ENCODE data around the gene PCDH15.
A peak's percentile ranks its signal among the peaks of the same experiment; 100 is the strongest.

Gene PCDH15

GRCh38 chr10:54769051-54769450, 32.0 kb downstream of the PCDH15 start:
- no peak for TF ChIP-seq POLR2A (IDR thresholded peaks at IDR 0.05; ENCODE audit: low read depth, low read length)
- no peak for FAIRE-seq

GRCh38 chr10:54758791-54759190, 42.2 kb downstream of the PCDH15 start:
- DNase-seq (ENCODE audit: insufficient read length, low spot score) (no peak), FAIRE-seq (no peak)
- TF ChIP-seq POLR2A (IDR thresholded peaks at IDR 0.05; ENCODE audit: low read depth, low read length), result no peak

More at GRCh38 chr10:54769051-54769450, 32.0 kb downstream of the PCDH15 start:
- DNase-seq (ENCODE audit: insufficient read length, low spot score), result no peak

GRCh38 chr10:54749623-54750022, 51.4 kb downstream of the PCDH15 start:
- DNase-seq (ENCODE audit: insufficient read length, low spot score) (no peak), FAIRE-seq (no peak)
- no peak for TF ChIP-seq POLR2A (IDR thresholded peaks at IDR 0.05; ENCODE audit: low read depth, low read length)

- FAIRE-seq (peak; percentile 36), DNase-seq (ENCODE audit: insufficient read length, low spot score) (no peak)
- TF ChIP-seq POLR2A (IDR thresholded peaks at IDR 0.05; ENCODE audit: low read depth, low read length), result no peak
These were observed 55.6 kb downstream of the PCDH15 start for GRCh38 chr10:54745436-54745835.

GRCh38 chr10:54742416-54742815, 58.6 kb downstream of the PCDH15 start:
- no peak for DNase-seq (ENCODE audit: insufficient read length, low spot score)
- no peak for TF ChIP-seq POLR2A (IDR thresholded peaks at IDR 0.05; ENCODE audit: low read depth, low read length)
- FAIRE-seq, result no peak

GRCh38 chr10:54728511-54728910, 72.5 kb downstream of the PCDH15 start:
- TF ChIP-seq POLR2A (IDR thresholded peaks at IDR 0.05; ENCODE audit: low read depth, low read length), result no peak
- no peak for DNase-seq (ENCODE audit: insufficient read length, low spot score)
- no peak for FAIRE-seq

- no peak for TF ChIP-seq POLR2A (IDR thresholded peaks at IDR 0.05; ENCODE audit: low read depth, low read length)
- FAIRE-seq, result no peak
- no peak for DNase-seq (ENCODE audit: insufficient read length, low spot score)
These were observed 79.0 kb downstream of the PCDH15 start for GRCh38 chr10:54722075-54722474.

- no peak for TF ChIP-seq POLR2A (IDR thresholded peaks at IDR 0.05; ENCODE audit: low read depth, low read length)
- FAIRE-seq, result no peak
- DNase-seq (ENCODE audit: insufficient read length, low spot score), result no peak
These were observed 90.1 kb downstream of the PCDH15 start for GRCh38 chr10:54710918-54711317.

- DNase-seq (ENCODE audit: insufficient read length, low spot score), result no peak
- FAIRE-seq, result no peak
- TF ChIP-seq POLR2A (IDR thresholded peaks at IDR 0.05; ENCODE audit: low read depth, low read length), result no peak
These were observed 92.4 kb downstream of the PCDH15 start for GRCh38 chr10:54708591-54708990.

GRCh38 chr10:54708021-54708420, 93.0 kb downstream of the PCDH15 start:
- FAIRE-seq, result no peak

GRCh38 chr10:54702583-54703485, 98.2 kb downstream of the PCDH15 start:
- FAIRE-seq, result no peak
- no peak for TF ChIP-seq POLR2A (IDR thresholded peaks at IDR 0.05; ENCODE audit: low read depth, low read length)

More at GRCh38 chr10:54708021-54708420, 93.0 kb downstream of the PCDH15 start:
- TF ChIP-seq POLR2A (IDR thresholded peaks at IDR 0.05; ENCODE audit: low read depth, low read length), result no peak
- DNase-seq (ENCODE audit: insufficient read length, low spot score), result no peak

GRCh38 chr10:54691331-54691730, 109.7 kb downstream of the PCDH15 start:
- no peak for TF ChIP-seq POLR2A (IDR thresholded peaks at IDR 0.05; ENCODE audit: low read depth, low read length)
- DNase-seq (ENCODE audit: insufficient read length, low spot score) (no peak), FAIRE-seq (no peak)

More at GRCh38 chr10:54702583-54703485, 98.2 kb downstream of the PCDH15 start:
- no peak for DNase-seq (ENCODE audit: insufficient read length, low spot score)

- no peak for FAIRE-seq
- DNase-seq (ENCODE audit: insufficient read length, low spot score), result no peak
- TF ChIP-seq POLR2A (IDR thresholded peaks at IDR 0.05; ENCODE audit: low read depth, low read length), result no peak
These were observed 118.5 kb downstream of the PCDH15 start for GRCh38 chr10:54682554-54682953.

- no peak for DNase-seq (ENCODE audit: insufficient read length, low spot score)
- no peak for FAIRE-seq
- TF ChIP-seq POLR2A (IDR thresholded peaks at IDR 0.05; ENCODE audit: low read depth, low read length), result no peak
These were observed 119.9 kb downstream of the PCDH15 start for GRCh38 chr10:54681136-54681535.

- DNase-seq (ENCODE audit: insufficient read length, low spot score), result no peak
- FAIRE-seq, result no peak
- no peak for TF ChIP-seq POLR2A (IDR thresholded peaks at IDR 0.05; ENCODE audit: low read depth, low read length)
These were observed 133.9 kb downstream of the PCDH15 start for GRCh38 chr10:54667136-54667535.
